ENCODE measurements around the gene SLC35F1. TPM values are rescaled to one million over a fixed set of nuclear protein-coding genes. Genes with fewer than 3 reads are reported as not detected.

Gene SLC35F1
- total RNA-seq, 1 donor from 2014 or later, result not detected

DNA sequence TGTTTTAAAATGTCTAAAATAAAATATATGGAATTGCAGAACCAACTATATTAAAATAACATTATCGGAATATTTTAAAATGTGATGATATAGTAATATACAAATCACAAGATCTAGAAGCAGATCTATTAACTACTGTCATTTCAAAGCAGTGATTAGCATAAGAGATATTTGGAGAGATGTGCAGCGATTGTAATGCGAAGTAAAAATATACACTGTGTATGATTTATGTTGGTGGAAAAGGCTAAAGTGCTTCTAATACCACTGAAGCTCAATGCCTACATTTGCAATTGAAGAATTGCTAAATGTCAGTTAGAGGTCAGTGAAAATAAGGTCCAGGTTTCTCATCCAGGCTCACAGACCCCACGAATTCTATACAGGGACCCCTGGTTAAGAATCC is 392.4 kb downstream of the SLC35F1 start:
- POLR2A ChIA-PET, result no interaction called here
- Mint-ChIP-seq H3K36me3 (ENCODE audit: low read depth) (no peaks in the 10 kb centered on the region), H3K4me1 (no peaks in the 10 kb centered on the region), H3K9me3 (peaks cover 3% of the 10 kb centered on the region), H3K27me3 (peaks cover 4% of the 10 kb centered on the region), H3K4me3 (no peak overlapping the region), H3K27ac (no peak overlapping the region)
- intact Hi-C loops (cut with micrococcal nuclease), result no loop called here
- TF ChIP-seq, protein P1, sequence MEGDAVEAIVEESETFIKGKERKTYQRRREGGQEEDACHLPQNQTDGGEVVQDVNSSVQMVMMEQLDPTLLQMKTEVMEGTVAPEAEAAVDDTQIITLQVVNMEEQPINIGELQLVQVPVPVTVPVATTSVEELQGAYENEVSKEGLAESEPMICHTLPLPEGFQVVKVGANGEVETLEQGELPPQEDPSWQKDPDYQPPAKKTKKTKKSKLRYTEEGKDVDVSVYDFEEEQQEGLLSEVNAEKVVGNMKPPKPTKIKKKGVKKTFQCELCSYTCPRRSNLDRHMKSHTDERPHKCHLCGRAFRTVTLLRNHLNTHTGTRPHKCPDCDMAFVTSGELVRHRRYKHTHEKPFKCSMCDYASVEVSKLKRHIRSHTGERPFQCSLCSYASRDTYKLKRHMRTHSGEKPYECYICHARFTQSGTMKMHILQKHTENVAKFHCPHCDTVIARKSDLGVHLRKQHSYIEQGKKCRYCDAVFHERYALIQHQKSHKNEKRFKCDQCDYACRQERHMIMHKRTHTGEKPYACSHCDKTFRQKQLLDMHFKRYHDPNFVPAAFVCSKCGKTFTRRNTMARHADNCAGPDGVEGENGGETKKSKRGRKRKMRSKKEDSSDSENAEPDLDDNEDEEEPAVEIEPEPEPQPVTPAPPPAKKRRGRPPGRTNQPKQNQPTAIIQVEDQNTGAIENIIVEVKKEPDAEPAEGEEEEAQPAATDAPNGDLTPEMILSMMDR (IDR thresholded peaks at IDR 0.05), result no peak
- ATAC-seq (ENCODE audit: low read depth), result no peak
- CTCF ChIA-PET, result no interaction called here
- DNase-seq, result no peak

DNA sequence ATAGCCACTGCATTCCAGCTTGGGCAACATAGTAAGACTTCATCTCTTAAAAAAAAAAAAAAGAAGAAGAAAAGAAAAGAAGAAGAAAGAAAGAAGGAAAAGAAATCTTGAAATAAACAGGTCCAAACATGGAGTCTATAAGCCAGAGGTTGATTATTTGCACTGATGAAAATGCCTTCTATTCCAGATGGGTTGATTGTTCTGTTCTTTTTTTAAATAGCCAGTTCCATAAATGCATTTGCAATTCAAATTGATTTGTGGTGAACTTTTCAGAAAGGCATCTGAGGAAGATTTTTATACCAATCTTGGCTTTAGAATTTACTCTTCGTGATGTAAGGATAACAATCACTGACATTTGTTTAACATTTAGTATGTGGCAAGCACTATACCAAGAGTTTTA is 397.3 kb downstream of the SLC35F1 start:
- intact Hi-C loops (cut with micrococcal nuclease), result no loop called here
- Mint-ChIP-seq H3K4me1 (no peaks in the 10 kb centered on the region), H3K36me3 (ENCODE audit: low read depth) (no peaks in the 10 kb centered on the region), H3K27ac (no peak overlapping the region), H3K27me3 (no peaks in the 10 kb centered on the region), H3K9me3 (peaks cover 3% of the 10 kb centered on the region), H3K4me3 (no peak overlapping the region)
- no peak for ATAC-seq (ENCODE audit: low read depth)
- TF ChIP-seq, protein P1 (IDR thresholded peaks at IDR 0.05), result no peak
- POLR2A ChIA-PET, result no interaction called here
- CTCF ChIA-PET, result no interaction called here
- DNase-seq, result no peak

DNA sequence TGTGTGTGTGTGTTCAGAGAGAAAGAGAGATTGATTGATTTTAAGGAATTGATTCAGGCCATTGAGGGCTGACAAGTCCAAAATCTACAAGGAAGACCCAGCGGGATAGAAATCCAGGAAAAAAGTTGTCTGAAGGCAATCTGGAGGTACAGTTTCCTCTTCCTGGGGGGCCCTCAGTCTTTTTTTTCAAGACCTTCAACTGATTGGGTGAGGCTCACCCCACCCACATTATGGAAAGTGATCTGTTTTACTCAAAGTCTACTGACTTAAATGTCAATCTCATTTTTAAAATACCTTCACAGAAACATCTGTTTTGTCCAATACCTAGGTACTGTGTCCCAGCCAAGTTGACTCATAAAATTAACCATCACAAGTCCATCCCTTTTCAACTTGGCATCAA is 398.0 kb downstream of the SLC35F1 start:
- Mint-ChIP-seq H3K27ac (no peak overlapping the region), H3K9me3 (peaks cover 3% of the 10 kb centered on the region), H3K4me1 (no peaks in the 10 kb centered on the region), H3K27me3 (no peaks in the 10 kb centered on the region), H3K4me3 (no peak overlapping the region), H3K36me3 (ENCODE audit: low read depth) (no peaks in the 10 kb centered on the region)
- CTCF ChIA-PET, result no interaction called here
- ATAC-seq (ENCODE audit: low read depth), result no peak
- intact Hi-C loops (cut with micrococcal nuclease), result no loop called here
- TF ChIP-seq, protein P1 (IDR thresholded peaks at IDR 0.05), result no peak
- POLR2A ChIA-PET, result no interaction called here
- no peak for DNase-seq

DNA sequence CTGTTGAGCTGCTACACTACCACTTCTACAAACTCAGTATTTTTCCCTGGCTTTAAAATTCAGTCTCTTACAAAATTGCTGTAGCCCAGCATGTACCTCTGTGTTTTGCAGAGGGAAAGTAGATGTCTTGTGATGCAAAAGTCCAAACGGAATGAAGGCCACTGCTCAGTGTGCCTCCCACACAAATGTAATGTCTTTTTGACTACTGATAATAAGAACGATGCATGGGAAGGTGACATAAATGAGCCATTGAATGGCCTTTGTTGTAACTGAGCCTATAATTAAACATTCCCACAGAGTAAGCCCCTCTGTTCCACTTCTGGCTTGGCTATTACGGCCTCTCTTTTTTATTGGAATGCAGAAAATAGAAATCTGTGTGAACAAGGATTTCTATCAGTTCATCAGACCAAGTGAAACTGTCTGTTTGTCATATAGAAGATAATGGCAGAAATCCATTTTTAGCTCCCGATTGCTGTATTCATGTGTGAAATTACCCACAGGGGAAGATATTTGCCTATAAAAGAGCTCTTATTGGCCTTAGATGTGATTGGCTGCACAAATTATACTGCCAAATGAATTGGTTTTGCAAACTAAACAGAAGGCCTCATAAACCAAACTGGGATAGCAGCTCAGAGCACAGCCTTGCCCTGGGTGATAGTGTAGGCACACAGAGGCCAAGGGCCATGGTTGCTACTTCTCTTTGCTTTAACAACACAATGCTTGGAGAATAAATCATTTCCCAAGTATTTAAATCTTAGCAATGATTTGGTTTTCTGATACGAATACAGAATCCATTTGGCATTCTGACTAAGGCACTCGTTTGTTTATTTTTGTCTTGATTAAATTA is 399.6 kb downstream of the SLC35F1 start:
- H3K27ac Mint-ChIP-seq, result no peak overlapping the region
- peaks cover 3% of the 10 kb centered on the region for H3K9me3 Mint-ChIP-seq
- DNase-seq, result no peak
- intact Hi-C loops (cut with micrococcal nuclease), result no loop called here
- no peak for ATAC-seq (ENCODE audit: low read depth)
- H3K27me3 Mint-ChIP-seq, result no peaks in the 10 kb centered on the region
- no peaks in the 10 kb centered on the region for H3K36me3 Mint-ChIP-seq (ENCODE audit: low read depth)
- TF ChIP-seq, protein P1 (IDR thresholded peaks at IDR 0.05), result no peak
- POLR2A ChIA-PET, result no interaction called here
- no peaks in the 10 kb centered on the region for H3K4me1 Mint-ChIP-seq
- no peak overlapping the region for H3K4me3 Mint-ChIP-seq
- CTCF ChIA-PET, result no interaction called here

DNA sequence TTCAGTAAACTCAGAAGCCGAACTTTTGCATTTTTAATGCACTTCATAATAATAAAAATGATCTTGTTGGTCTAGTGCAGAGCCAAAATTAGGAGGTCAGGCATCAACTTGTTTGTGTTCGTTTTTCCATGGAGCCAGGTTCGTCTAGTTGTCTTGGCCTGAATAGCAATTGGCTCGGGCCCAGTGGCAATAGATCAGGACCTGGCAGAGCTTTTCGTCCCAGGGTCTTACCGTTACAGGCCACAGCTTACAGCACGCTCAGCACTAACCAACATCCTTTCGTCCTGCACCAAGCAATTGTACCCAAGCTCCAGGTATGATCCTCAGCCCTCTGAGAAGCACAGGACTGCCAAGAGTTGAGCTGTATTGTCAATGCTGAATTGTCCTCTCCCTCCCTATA is 400.5 kb downstream of the SLC35F1 start:
- intact Hi-C loops (cut with micrococcal nuclease), result no loop called here
- ATAC-seq (ENCODE audit: low read depth) (no peak), DNase-seq (no peak)
- ChIA-PET CTCF (no interaction called here), POLR2A (no interaction called here)
- no peak overlapping the region for H3K4me3 Mint-ChIP-seq
- TF ChIP-seq, protein P1 (IDR thresholded peaks at IDR 0.05), result no peak
- H3K4me1 Mint-ChIP-seq, result no peaks in the 10 kb centered on the region
- H3K36me3 Mint-ChIP-seq (ENCODE audit: low read depth), result no peaks in the 10 kb centered on the region
- peaks cover 3% of the 10 kb centered on the region for H3K9me3 Mint-ChIP-seq
- no peak overlapping the region for H3K27ac Mint-ChIP-seq
- no peaks in the 10 kb centered on the region for H3K27me3 Mint-ChIP-seq

Data from activated B cell treated with CpG ODN at 0.5 μM for 24 hours (primary cell).